ENCODE measurements around the gene RPS19BP1. TPM values are rescaled to one million over a fixed set of nuclear protein-coding genes. Genes with fewer than 3 reads are reported as not detected.

RPS19BP1 gene
- total RNA-seq, 2 donors from 2014 or later: 186 to 264 TPM

- intact Hi-C loops (cut with DNase I): no loop called here
- no peaks in the 10 kb centered on the region for H3K9me3 ChIP-seq
- H3K27me3 ChIP-seq (replicated peaks; ENCODE audit: insufficient read depth): no peaks in the 10 kb centered on the region
- H3K27ac ChIP-seq: no peak overlapping the region
- H3K4me3 ChIP-seq: no peak overlapping the region
- peak; percentile 56 for DNase-seq (ENCODE audit: low spot score)
- peaks cover 3% of the 10 kb centered on the region for H3K4me1 ChIP-seq (replicated peaks)
- H3K36me3 ChIP-seq: no peaks in the 10 kb centered on the region
- TF ChIP-seq, protein P1, sequence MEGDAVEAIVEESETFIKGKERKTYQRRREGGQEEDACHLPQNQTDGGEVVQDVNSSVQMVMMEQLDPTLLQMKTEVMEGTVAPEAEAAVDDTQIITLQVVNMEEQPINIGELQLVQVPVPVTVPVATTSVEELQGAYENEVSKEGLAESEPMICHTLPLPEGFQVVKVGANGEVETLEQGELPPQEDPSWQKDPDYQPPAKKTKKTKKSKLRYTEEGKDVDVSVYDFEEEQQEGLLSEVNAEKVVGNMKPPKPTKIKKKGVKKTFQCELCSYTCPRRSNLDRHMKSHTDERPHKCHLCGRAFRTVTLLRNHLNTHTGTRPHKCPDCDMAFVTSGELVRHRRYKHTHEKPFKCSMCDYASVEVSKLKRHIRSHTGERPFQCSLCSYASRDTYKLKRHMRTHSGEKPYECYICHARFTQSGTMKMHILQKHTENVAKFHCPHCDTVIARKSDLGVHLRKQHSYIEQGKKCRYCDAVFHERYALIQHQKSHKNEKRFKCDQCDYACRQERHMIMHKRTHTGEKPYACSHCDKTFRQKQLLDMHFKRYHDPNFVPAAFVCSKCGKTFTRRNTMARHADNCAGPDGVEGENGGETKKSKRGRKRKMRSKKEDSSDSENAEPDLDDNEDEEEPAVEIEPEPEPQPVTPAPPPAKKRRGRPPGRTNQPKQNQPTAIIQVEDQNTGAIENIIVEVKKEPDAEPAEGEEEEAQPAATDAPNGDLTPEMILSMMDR (IDR thresholded peaks at IDR 0.05): peak in 3 of 4 experiments; percentile 48 to 63 (median 63)
- TF ChIP-seq POLR2A (IDR thresholded peaks at IDR 0.05) (no peak), POLR2AphosphoS5 (IDR thresholded peaks at IDR 0.05) (peak; percentile 14)
- WGBS: 47% methylated on average over 13 of the region's 13 CpGs
Measured at GRCh38 chr22:39496131-39496838, 36.3 kb downstream of the RPS19BP1 start.

GRCh38 chr22:39494471-39495120, 38.0 kb downstream of the RPS19BP1 start:
- no peaks in the 10 kb centered on the region for H3K9me3 ChIP-seq
- no peak overlapping the region for H3K27ac ChIP-seq
- no peak for DNase-seq (ENCODE audit: low spot score)
- no peak overlapping the region for H3K4me3 ChIP-seq
- TF ChIP-seq POLR2AphosphoS5 (IDR thresholded peaks at IDR 0.05) (no peak), POLR2A (IDR thresholded peaks at IDR 0.05) (no peak)
- TF ChIP-seq, protein P1 (IDR thresholded peaks at IDR 0.05): no peak
- no peaks in the 10 kb centered on the region for H3K27me3 ChIP-seq (replicated peaks; ENCODE audit: insufficient read depth)
- WGBS: 81% methylated on average over 10 of the region's 10 CpGs
- intact Hi-C loops (cut with DNase I): loop anchor here (5.0 kb wide), 1 partner anchor 33 kb away; no protein-coding TSS in a partner anchor
- no peaks in the 10 kb centered on the region for H3K4me1 ChIP-seq (replicated peaks)
- H3K36me3 ChIP-seq: no peaks in the 10 kb centered on the region

- 44% methylated on average over 4 of the region's 4 CpGs for WGBS
- no peak overlapping the region for H3K4me3 ChIP-seq
- TF ChIP-seq POLR2AphosphoS5 (IDR thresholded peaks at IDR 0.05) (no peak), POLR2A (IDR thresholded peaks at IDR 0.05) (no peak)
- TF ChIP-seq, protein P1 (IDR thresholded peaks at IDR 0.05): no peak
- H3K4me1 ChIP-seq (replicated peaks): no peaks in the 10 kb centered on the region
- H3K36me3 ChIP-seq: no peaks in the 10 kb centered on the region
- no peaks in the 10 kb centered on the region for H3K9me3 ChIP-seq
- H3K27ac ChIP-seq: no peak overlapping the region
- no peak for DNase-seq (ENCODE audit: low spot score)
- no peaks in the 10 kb centered on the region for H3K27me3 ChIP-seq (replicated peaks; ENCODE audit: insufficient read depth)
- intact Hi-C loops (cut with DNase I): loop anchor here (5.0 kb wide), 1 partner anchor 34 kb away; no protein-coding TSS in a partner anchor
Measured at GRCh38 chr22:39493759-39494158, 38.8 kb downstream of the RPS19BP1 start.

DNA sequence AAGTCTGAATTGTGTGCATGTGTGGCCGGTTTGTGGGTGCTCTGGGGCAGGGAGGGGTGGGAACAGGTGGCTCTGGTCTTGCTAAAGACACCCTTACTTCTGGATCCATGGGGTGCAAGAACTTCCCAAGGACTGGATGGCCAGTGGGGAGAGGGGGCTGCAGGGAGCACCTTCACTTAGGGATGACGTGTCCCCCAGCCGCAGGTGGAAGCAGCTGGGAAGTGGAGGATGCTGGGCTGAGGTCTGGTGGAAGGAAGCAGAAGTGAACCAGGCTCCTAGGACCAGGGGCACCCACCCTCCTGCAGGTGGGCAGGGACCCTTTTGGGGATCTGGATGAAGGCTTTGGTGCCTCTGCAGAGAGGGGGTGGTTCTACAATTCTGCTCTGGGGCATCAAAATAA, 40.4 kb downstream of the RPS19BP1 start:
- no peak overlapping the region for H3K27ac ChIP-seq
- H3K4me1 ChIP-seq (replicated peaks): no peaks in the 10 kb centered on the region
- H3K4me3 ChIP-seq: no peak overlapping the region
- intact Hi-C loops (cut with DNase I): loop anchor here (5.0 kb wide), 1 partner anchor 35 kb away; no protein-coding TSS in a partner anchor
- H3K27me3 ChIP-seq (replicated peaks; ENCODE audit: insufficient read depth): no peaks in the 10 kb centered on the region
- WGBS: 77% methylated on average over 3 of the region's 3 CpGs
- H3K9me3 ChIP-seq: no peaks in the 10 kb centered on the region
- no peak for DNase-seq (ENCODE audit: low spot score)
- no peak for TF ChIP-seq POLR2A (IDR thresholded peaks at IDR 0.05)
- TF ChIP-seq, protein P1 (IDR thresholded peaks at IDR 0.05): no peak
- no peak for TF ChIP-seq POLR2AphosphoS5 (IDR thresholded peaks at IDR 0.05)
- H3K36me3 ChIP-seq: no peaks in the 10 kb centered on the region
